ENCODE data around the gene SPOCK1.

DNA sequence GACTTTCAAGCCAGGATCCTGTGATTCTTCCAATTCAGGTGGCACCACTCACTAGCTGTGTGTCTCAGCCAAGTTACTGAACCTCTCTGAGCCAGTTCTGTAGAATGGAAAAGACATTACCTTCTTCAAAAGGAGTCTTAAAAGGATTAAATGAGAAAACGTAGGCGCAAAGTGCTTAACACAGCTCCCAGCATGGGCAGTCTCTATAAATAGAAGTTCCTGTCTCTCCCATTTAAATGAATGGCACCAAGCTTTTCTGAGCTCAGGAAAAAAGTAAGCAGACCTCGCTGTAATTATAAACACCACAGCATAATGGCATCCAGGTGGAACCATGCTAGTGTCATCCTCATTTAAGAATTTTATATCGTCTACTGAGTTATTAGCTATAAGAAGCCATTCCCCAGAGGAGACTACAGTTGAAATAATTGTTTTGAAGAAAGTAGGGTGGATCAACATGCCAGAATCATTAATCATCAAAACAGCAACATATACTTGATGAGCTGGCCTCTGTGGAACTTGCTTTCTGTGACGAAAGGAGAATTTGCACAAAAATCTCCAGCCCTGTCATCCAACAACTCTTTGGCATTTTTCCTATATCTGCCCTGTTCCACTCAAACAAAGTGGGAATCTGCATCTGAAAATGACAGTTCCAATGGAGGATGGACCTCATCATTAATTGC is 188.9 kb downstream of the SPOCK1 start:
- TF ChIP-seq EZH2 (IDR thresholded peaks at IDR 0.05; ENCODE audit: borderline replicate concordance, low read depth, low read length, severe bottlenecking): no peak
- TF ChIP-seq, protein P1, sequence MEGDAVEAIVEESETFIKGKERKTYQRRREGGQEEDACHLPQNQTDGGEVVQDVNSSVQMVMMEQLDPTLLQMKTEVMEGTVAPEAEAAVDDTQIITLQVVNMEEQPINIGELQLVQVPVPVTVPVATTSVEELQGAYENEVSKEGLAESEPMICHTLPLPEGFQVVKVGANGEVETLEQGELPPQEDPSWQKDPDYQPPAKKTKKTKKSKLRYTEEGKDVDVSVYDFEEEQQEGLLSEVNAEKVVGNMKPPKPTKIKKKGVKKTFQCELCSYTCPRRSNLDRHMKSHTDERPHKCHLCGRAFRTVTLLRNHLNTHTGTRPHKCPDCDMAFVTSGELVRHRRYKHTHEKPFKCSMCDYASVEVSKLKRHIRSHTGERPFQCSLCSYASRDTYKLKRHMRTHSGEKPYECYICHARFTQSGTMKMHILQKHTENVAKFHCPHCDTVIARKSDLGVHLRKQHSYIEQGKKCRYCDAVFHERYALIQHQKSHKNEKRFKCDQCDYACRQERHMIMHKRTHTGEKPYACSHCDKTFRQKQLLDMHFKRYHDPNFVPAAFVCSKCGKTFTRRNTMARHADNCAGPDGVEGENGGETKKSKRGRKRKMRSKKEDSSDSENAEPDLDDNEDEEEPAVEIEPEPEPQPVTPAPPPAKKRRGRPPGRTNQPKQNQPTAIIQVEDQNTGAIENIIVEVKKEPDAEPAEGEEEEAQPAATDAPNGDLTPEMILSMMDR (IDR thresholded peaks at IDR 0.05; ENCODE audit: borderline replicate concordance, extremely low read depth, low read length, poor library complexity, severe bottlenecking): no peak
